HG03108 (cell line): Measurements from ENCODE around the gene FANCD2.
"Not testable (repeated sequence)": the region's sequence is repeated elsewhere in the genome, so short reads cannot be mapped to it uniquely, and the experiment has no call there.

Experiments used
- ATAC-seq: cut with Tn5 transposase; IDR thresholded peaks from one replicate; pipeline ENCODE4 v1.9.1; 2021; ENCODE audit warnings: moderate library complexity; ENCODE audit not compliant: unreplicated experiment

Gene FANCD2

GRCh38 chr3:10099041-10099440 lies 72.8 kb downstream of the FANCD2 start:
- ATAC-seq, result no peak

- ATAC-seq, result no peak
These were observed 80.7 kb downstream of the FANCD2 start for GRCh38 chr3:10106919-10107318.

GRCh38 chr3:10108091-10108490 lies 81.9 kb downstream of the FANCD2 start, which contains the start of gene FANCD2OS:
TSS of gene FANCD2OS (minus strand) at chr3:10108255. CDS start at chr3:10104774, 3,481 bp downstream.
- ATAC-seq, result no peak

- ATAC-seq, result peak; percentile 99
These were observed 89.3 kb downstream of the FANCD2 start, which contains the start of gene BRK1 for GRCh38 chr3:10115326-10116137. TSS of gene BRK1 (plus strand) at chr3:10115675. CDS start at chr3:10115702, 27 bp downstream.

GRCh38 chr3:10116138-10116460 lies 89.9 kb downstream of the FANCD2 start:
- ATAC-seq, result no peak

- no peak for ATAC-seq
These were observed 90.7 kb downstream of the FANCD2 start for GRCh38 chr3:10116928-10117327.

GRCh38 chr3:10119376-10119775 lies 93.1 kb downstream of the FANCD2 start:
- ATAC-seq, result no peak

- no peak for ATAC-seq
These were observed 94.8 kb downstream of the FANCD2 start for GRCh38 chr3:10121064-10121463.

GRCh38 chr3:10122724-10123123 lies 96.5 kb downstream of the FANCD2 start:
- no peak for ATAC-seq

- not testable (repeated sequence) for ATAC-seq
These were observed 109.6 kb downstream of the FANCD2 start for GRCh38 chr3:10135872-10136271.

- no peak for ATAC-seq
These were observed 110.3 kb downstream of the FANCD2 start for GRCh38 chr3:10136426-10137005.

- no peak for ATAC-seq
These were observed 110.9 kb downstream of the FANCD2 start for GRCh38 chr3:10137178-10137577.

- ATAC-seq, result no peak
These were observed 114.8 kb downstream of the FANCD2 start for GRCh38 chr3:10140996-10141546.

- no peak for ATAC-seq
These were observed 116.7 kb downstream of the FANCD2 start for GRCh38 chr3:10142707-10143560.

GRCh38 chr3:10145685-10146084 lies 119.4 kb downstream of the FANCD2 start:
- no peak for ATAC-seq

- no peak for ATAC-seq
These were observed 123.0 kb downstream of the FANCD2 start for GRCh38 chr3:10149226-10149625.

- ATAC-seq, result no peak
These were observed 124.8 kb downstream of the FANCD2 start for GRCh38 chr3:10150987-10151386.
